ENCODE data around the gene WNT9B. TPM values are rescaled to one million over a fixed set of nuclear protein-coding genes. Genes with fewer than 3 reads are reported as not detected.
A peak's percentile ranks its signal among the peaks of the same experiment; 100 is the strongest.

WNT9B gene
- total RNA-seq, 1 donor from 2014 or later: not detected

DNA sequence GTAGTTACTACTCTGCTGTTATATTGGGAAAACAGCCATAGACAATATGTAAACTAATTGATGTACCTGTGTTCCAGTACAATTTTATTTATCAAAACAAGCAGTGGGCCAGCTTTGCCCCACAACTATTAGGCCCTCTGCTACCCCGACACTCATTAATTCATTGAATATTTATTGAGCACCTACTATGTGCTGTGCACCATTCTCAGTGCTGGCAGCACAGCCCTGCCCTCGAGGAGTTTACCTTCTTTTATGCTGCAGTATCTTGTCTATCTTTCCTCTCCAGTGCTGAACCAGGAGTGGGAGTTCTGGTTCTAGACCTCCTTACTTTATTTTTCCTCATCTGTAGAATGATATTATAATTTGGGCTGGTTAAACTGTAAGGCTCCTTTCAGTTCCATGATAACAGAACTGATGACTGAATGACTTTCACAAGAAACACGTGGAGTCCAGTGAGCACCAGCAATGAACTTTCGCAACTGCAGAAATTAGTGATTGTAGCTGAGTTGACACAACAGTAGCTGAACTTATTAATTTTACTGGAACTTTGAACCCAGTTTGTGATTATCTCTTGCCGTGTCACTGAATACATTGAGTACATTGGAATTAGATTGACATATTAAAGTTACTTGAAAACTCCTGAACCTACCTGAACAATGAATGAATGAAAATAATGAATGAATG lies 73.9 kb downstream of the WNT9B start:
- Mint-ChIP-seq H3K27ac (ENCODE audit: unreplicated experiment) (no peak overlapping the region), H3K9me3 (ENCODE audit: unreplicated experiment) (peaks cover 4% of the 10 kb centered on the region), H3K27me3 (ENCODE audit: unreplicated experiment) (peaks cover 3% of the 10 kb centered on the region), H3K4me3 (ENCODE audit: unreplicated experiment) (no peak overlapping the region), H3K4me1 (ENCODE audit: low read depth, unreplicated experiment) (peaks cover 20% of the 10 kb centered on the region), H3K36me3 (ENCODE audit: unreplicated experiment) (no peaks in the 10 kb centered on the region)
- DNase-seq: no peak
- TF ChIP-seq, protein P1, sequence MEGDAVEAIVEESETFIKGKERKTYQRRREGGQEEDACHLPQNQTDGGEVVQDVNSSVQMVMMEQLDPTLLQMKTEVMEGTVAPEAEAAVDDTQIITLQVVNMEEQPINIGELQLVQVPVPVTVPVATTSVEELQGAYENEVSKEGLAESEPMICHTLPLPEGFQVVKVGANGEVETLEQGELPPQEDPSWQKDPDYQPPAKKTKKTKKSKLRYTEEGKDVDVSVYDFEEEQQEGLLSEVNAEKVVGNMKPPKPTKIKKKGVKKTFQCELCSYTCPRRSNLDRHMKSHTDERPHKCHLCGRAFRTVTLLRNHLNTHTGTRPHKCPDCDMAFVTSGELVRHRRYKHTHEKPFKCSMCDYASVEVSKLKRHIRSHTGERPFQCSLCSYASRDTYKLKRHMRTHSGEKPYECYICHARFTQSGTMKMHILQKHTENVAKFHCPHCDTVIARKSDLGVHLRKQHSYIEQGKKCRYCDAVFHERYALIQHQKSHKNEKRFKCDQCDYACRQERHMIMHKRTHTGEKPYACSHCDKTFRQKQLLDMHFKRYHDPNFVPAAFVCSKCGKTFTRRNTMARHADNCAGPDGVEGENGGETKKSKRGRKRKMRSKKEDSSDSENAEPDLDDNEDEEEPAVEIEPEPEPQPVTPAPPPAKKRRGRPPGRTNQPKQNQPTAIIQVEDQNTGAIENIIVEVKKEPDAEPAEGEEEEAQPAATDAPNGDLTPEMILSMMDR (IDR thresholded peaks at IDR 0.05; ENCODE audit: partially characterized antibody, unreplicated experiment): no peak

- H3K27me3 Mint-ChIP-seq (ENCODE audit: unreplicated experiment): peaks cover 3% of the 10 kb centered on the region
- peak overlapping the region; percentile 9 for H3K4me3 Mint-ChIP-seq (ENCODE audit: unreplicated experiment)
- TF ChIP-seq, protein P1 (IDR thresholded peaks at IDR 0.05; ENCODE audit: partially characterized antibody, unreplicated experiment): no peak
- no peak for DNase-seq
- no peaks in the 10 kb centered on the region for H3K9me3 Mint-ChIP-seq (ENCODE audit: unreplicated experiment)
- peaks cover 30% of the 10 kb centered on the region for H3K4me1 Mint-ChIP-seq (ENCODE audit: low read depth, unreplicated experiment)
- H3K36me3 Mint-ChIP-seq (ENCODE audit: unreplicated experiment): no peaks in the 10 kb centered on the region
- peak overlapping the region; percentile 56 for H3K27ac Mint-ChIP-seq (ENCODE audit: unreplicated experiment)
Observed at GRCh38 chr17:46928467-46929261, 77.3 kb downstream of the WNT9B start.

- H3K4me1 Mint-ChIP-seq (ENCODE audit: low read depth, unreplicated experiment): peaks cover 29% of the 10 kb centered on the region
- no peaks in the 10 kb centered on the region for H3K9me3 Mint-ChIP-seq (ENCODE audit: unreplicated experiment)
- H3K36me3 Mint-ChIP-seq (ENCODE audit: unreplicated experiment): no peaks in the 10 kb centered on the region
- H3K27ac Mint-ChIP-seq (ENCODE audit: unreplicated experiment): peak overlapping the region; percentile 56
- TF ChIP-seq, protein P1 (IDR thresholded peaks at IDR 0.05; ENCODE audit: partially characterized antibody, unreplicated experiment): no peak
- H3K4me3 Mint-ChIP-seq (ENCODE audit: unreplicated experiment): peak overlapping the region; percentile 9
- H3K27me3 Mint-ChIP-seq (ENCODE audit: unreplicated experiment): peaks cover 3% of the 10 kb centered on the region
- DNase-seq: peak; percentile 43
Observed at GRCh38 chr17:46929413-46929812, 78.0 kb downstream of the WNT9B start.

DNA sequence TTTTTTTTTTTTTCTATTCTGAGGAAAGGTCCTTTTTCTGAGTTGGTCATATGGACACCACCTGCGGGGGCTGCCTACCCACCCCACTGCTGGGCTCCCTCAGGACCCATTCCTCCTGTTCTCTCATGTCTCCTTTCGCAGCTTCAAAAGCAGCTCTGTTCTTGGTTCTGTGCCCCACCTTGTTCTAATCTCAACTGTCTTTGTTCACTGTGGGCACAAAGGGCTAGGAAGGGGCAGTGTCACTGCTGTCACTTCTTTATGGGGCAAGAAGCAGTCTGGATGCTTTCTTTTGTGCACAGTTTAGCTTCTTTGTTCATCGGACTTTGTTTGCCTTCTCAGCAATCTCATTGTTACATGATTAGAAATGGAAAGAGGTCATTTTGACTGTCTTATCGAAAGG lies 78.7 kb downstream of the WNT9B start:
- DNase-seq: no peak
- H3K27ac Mint-ChIP-seq (ENCODE audit: unreplicated experiment): peak overlapping the region; percentile 95
- TF ChIP-seq, protein P1 (IDR thresholded peaks at IDR 0.05; ENCODE audit: partially characterized antibody, unreplicated experiment): no peak
- H3K36me3 Mint-ChIP-seq (ENCODE audit: unreplicated experiment): no peaks in the 10 kb centered on the region
- peak overlapping the region; percentile 71 for H3K4me3 Mint-ChIP-seq (ENCODE audit: unreplicated experiment)
- H3K27me3 Mint-ChIP-seq (ENCODE audit: unreplicated experiment): peaks cover 3% of the 10 kb centered on the region
- peaks cover 29% of the 10 kb centered on the region for H3K4me1 Mint-ChIP-seq (ENCODE audit: low read depth, unreplicated experiment)
- no peaks in the 10 kb centered on the region for H3K9me3 Mint-ChIP-seq (ENCODE audit: unreplicated experiment)

GRCh38 chr17:46931596-46931995 lies 80.2 kb downstream of the WNT9B start:
- no peak for DNase-seq
- no peaks in the 10 kb centered on the region for H3K9me3 Mint-ChIP-seq (ENCODE audit: unreplicated experiment)
- H3K4me1 Mint-ChIP-seq (ENCODE audit: low read depth, unreplicated experiment): peaks cover 29% of the 10 kb centered on the region
- TF ChIP-seq, protein P1 (IDR thresholded peaks at IDR 0.05; ENCODE audit: partially characterized antibody, unreplicated experiment): no peak
- peaks cover 3% of the 10 kb centered on the region for H3K27me3 Mint-ChIP-seq (ENCODE audit: unreplicated experiment)
- no peak overlapping the region for H3K27ac Mint-ChIP-seq (ENCODE audit: unreplicated experiment)
- no peaks in the 10 kb centered on the region for H3K36me3 Mint-ChIP-seq (ENCODE audit: unreplicated experiment)
- H3K4me3 Mint-ChIP-seq (ENCODE audit: unreplicated experiment): peak overlapping the region; percentile 55

Measured in glutamatergic neuron (in vitro differentiated cells).